OCI-M2 (cell line): ENCODE results near the gene ACIN1.

Source experiments
- DNase-seq: peaks from one replicate; lab custom pipeline; 2025; ENCODE audit not compliant: unreplicated experiment; lab: John Stamatoyannopoulos, UW

The ACIN1 gene

GRCh38 chr14:23060536-23061260 lies 34.2 kb downstream of the ACIN1 start:
- DNase-seq, result no peak

DNA sequence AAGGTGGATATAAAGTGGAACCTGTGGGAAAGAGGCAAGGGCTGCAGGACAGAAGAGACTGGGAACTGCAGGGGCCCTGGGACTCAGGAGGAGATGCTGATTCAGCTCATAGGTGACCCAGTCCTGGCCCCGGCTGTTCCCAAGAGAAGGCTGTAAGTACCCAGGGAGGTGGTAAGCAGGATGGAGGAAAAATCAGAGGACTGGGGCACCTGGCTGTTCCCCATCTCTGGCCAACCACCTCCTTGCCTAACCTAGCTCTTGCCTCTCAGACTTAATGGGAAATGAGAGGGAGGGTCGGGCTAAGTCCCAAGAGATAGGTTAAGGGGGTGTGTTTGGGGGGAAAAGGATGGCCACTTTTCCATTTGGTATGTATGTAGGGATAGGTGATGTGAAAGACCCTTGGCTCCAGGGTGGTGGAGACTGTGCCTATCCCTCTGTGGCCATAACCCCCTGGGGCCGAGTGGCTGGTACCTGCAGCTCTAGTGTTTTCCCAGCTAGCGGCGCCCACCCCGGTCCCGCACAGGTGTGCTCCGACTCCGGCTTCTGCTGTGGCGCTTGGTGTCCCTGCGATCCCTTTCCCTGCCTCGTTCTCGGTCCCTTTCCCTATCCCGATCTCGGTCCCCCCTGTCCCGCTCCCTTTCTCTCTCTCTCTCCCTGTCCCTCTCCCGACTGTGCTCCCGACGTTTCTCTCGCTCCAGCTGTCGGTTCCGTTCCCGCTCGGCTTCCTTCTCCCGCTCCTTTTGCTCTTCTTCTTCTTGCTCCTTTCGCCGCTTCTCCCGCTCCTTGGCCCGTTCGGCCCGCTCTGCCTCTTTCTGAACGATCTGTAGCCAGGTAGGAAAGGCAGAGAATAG lies 36.1 kb downstream of the ACIN1 start:
- no peak for DNase-seq

DNA sequence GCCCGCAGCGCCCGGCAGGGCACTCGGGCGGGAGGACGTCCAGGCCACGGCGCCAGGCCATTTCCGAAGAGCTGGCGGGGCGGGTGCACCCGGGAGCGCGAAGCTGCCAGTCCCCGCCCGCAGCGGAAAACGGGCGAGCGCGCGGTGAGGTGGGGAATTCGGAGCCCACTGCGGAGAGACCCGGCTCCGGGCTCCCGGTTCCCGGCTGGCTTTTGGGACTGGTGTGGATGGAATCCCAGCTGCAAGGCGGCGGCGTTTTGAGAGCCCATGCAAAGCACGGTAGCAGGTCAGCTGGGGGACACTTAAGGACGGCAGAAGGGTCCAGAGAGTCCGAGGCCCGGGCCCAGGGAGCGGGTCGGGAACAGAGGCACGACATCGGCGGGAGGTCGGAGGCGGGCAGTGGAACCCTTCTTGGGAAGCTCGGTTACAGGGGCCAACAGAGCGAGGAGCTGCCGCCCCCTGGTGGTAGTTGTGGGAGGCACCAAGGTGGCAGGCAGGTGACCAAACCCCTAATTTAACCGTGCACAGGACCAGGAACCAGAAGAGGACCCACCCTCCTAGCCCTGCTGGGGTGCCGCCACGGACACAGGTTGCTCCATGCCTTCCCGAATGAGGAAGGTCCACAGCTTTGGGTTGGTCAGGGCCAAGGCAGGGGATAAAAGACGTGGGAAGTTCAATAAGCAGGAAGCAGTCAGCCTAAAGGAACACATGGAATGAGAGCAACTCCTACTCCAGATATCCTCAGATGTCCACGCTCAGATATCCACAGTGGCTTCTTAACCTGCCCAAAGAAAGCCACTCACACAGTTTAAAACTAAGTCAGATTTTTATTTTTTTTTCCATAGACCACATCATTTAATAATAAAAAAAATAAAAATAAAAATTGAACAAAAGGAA lies 36.9 kb downstream of the ACIN1 start:
- DNase-seq, result no peak

- no peak for DNase-seq
Observed at GRCh38 chr14:23056956-23057756, 37.8 kb downstream of the ACIN1 start, which contains the start of gene CDH24. TSS of gene CDH24 (minus strand) at chr14:23057520. CDS start at chr14:23055733, 1,787 bp downstream.

DNA sequence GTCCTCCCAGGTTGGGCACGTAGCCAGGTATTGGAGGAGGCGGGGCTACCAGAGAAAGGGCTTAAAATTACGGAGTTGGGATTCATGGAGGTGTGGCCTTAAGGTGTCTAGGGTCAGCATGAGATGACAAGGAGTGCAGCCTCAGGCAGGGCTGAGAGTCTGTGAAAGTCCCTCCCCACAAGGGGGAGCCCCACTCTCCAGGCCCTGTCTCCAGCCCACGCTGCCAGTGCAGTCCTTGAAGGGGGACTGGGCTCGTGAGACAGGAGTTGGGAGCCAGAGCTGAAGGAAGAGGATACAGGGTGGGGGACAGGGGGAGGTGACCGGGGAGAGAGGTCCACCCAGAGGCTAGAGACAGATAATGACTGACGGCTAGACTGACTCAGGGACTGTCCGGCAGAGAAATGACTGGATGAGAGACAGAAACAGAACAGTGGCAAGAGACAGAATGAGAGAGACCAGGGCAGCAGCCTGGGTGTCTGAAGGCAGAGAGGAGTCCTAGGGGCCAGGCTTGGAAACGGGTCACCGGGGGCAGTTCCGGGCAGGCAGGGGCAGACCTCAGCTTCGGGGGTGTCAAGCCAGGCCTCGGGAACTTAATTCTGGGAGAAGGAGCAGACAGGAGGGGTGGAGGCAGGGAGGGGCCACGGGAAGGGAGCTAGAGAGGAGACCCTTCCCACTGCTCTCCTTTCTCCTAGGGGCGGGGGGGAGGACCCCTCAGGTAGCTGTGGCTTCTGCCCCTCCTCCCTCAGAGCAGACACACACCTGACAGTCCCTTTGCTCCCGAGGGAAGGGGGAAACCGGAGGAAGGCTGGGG lies 38.6 kb downstream of the ACIN1 start:
- DNase-seq, result no peak

DNA sequence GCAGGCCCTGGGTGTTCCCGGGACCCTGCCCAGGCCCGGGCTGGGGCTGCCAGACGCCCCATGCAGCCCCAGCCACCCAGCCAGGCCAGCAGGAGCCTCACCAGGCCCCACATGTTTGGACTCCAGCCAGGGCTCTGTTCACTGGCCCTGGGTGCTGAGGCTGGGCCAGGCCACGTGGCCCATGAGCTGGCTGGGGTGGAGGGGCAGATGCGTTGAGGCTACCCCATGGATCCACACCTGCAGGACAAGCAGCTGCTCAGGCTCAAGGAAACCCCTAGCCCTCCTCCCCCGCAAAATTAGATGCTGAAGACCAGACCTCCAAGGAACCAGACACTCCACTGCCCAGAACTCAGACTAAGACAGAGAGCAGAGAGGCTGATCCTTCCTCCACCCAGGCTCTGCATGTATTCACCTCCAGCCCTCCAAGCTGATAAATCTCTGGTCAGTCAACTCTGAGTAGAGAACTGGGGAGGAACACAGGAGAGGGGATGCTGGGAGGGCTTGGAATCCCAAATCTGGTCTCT lies 39.3 kb downstream of the ACIN1 start:
- DNase-seq, result no peak

DNA sequence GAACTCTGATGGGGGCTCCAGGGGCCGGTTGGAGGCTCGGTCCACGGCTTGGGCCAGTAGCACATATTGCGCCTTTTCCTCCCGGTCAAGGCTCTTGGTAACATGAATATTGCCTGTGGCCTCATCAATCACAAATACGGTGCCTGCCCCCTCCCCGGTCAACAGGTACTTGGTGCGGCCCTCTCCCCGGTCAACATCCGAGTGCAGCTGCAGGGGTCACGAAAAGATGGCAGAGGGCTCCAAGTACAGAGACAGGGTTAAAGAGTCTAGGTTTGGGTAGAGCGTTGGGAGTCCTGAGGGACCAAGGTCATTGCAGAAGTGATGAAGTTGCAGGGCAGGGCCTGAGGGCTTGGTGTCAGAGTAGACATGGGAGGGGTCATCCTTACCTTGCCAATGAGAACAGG lies 39.8 kb downstream of the ACIN1 start:
- no peak for DNase-seq

GRCh38 chr14:23054000-23054811 lies 40.7 kb downstream of the ACIN1 start:
- DNase-seq, result no peak

- no peak for DNase-seq
Observed at GRCh38 chr14:23053426-23053825, 41.5 kb downstream of the ACIN1 start.

DNA sequence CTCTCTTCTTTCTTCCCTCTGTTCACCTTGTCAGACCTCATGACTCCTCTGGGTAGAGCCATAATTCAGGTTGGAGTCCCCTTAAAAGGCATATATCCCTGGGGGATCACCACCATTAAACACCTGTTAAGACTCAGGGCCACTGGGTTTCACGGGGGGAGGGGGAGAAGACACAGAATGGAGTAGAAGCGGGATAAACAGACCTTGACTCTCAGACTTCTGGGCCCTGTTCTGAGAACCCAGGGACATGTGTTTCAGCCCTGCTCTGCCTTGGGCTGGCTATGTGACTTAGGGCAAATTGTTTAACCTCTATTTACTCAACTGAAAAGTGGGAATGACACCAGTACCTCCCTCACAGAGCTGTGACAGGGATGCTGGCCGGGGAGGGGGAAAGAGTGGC lies 42.3 kb downstream of the ACIN1 start:
- no peak for DNase-seq

- no peak for DNase-seq
Observed at GRCh38 chr14:23052182-23052623, 42.7 kb downstream of the ACIN1 start.

GRCh38 chr14:23051141-23052057 lies 43.5 kb downstream of the ACIN1 start:
- no peak for DNase-seq

GRCh38 chr14:23049011-23049410 lies 45.9 kb downstream of the ACIN1 start:
- no peak for DNase-seq

- DNase-seq, result no peak
Observed at GRCh38 chr14:23047751-23048693, 46.9 kb downstream of the ACIN1 start.

GRCh38 chr14:23047034-23047634 lies 47.8 kb downstream of the ACIN1 start:
- DNase-seq, result no peak
